VCaP (cell line): ENCODE measurements around the gene KLHDC4.
"Not testable (repeated sequence)": the region's sequence is repeated elsewhere in the genome, so short reads cannot be mapped to it uniquely, and the experiment has no call there.

Experiments used
- H3K27ac ChIP-seq: fragments of 450-650 bp; 2 replicates; pipeline ENCODE4 v1.5.1; 2017
- TF ChIP-seq, protein P1 (sequence below): fragments of 450-650 bp; conservative IDR thresholded peaks from 2 replicates; pipeline ENCODE4 v1.5.1; 2017; ENCODE audit warnings: mild to moderate bottlenecking, moderate library complexity

The KLHDC4 gene

DNA sequence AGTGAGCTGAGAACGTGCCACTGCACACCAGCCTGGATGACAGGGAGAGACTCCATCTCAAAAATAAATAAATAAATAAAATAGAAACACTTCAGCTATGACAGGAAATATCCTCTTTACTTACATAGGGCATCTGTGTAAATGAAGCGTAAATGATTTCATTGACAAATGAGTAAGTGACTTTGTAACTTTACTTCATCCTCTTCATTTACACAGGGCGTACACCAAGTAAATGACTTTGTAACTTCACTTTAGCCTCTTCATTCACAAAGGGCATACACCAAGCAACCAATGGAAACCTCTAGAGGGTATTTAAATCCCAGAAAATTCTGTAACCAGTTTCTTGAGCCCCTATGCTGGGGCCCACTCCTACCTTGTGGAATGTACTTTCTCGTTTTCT lies 16.2 kb upstream of the KLHDC4 start:
- H3K27ac ChIP-seq, result no peak overlapping the region
- TF ChIP-seq, protein P1, sequence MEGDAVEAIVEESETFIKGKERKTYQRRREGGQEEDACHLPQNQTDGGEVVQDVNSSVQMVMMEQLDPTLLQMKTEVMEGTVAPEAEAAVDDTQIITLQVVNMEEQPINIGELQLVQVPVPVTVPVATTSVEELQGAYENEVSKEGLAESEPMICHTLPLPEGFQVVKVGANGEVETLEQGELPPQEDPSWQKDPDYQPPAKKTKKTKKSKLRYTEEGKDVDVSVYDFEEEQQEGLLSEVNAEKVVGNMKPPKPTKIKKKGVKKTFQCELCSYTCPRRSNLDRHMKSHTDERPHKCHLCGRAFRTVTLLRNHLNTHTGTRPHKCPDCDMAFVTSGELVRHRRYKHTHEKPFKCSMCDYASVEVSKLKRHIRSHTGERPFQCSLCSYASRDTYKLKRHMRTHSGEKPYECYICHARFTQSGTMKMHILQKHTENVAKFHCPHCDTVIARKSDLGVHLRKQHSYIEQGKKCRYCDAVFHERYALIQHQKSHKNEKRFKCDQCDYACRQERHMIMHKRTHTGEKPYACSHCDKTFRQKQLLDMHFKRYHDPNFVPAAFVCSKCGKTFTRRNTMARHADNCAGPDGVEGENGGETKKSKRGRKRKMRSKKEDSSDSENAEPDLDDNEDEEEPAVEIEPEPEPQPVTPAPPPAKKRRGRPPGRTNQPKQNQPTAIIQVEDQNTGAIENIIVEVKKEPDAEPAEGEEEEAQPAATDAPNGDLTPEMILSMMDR, result no peak

DNA sequence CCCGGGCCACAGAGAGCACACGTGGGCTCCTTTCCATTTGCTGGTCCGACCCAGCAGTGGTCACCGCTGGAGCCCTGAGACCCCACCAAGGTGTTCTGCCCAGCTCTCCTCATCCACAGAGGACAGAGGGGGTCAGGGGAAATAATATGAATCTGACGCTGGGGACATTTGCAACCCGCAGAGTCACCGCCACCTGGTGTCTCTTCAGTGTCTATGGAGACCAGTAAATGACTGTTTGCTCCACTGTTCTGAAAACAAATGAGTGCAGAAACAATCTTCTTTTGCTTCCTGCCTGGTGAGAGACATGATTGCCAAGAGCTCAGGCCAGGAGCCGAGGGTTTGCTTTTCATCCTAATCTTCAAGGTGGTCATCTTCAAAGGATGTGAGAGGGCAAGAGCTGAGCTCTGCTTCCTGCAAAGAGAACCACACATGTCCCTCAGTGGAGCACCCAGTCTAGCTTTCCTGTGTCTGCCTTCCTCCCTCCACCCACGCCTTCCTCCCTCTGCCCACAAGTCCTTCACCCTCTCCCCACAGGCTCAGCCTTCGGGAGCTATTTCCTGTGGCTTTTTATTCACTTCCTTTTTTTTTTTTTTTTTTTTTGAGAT lies 14.7 kb upstream of the KLHDC4 start:
- H3K27ac ChIP-seq, result no peak overlapping the region

DNA sequence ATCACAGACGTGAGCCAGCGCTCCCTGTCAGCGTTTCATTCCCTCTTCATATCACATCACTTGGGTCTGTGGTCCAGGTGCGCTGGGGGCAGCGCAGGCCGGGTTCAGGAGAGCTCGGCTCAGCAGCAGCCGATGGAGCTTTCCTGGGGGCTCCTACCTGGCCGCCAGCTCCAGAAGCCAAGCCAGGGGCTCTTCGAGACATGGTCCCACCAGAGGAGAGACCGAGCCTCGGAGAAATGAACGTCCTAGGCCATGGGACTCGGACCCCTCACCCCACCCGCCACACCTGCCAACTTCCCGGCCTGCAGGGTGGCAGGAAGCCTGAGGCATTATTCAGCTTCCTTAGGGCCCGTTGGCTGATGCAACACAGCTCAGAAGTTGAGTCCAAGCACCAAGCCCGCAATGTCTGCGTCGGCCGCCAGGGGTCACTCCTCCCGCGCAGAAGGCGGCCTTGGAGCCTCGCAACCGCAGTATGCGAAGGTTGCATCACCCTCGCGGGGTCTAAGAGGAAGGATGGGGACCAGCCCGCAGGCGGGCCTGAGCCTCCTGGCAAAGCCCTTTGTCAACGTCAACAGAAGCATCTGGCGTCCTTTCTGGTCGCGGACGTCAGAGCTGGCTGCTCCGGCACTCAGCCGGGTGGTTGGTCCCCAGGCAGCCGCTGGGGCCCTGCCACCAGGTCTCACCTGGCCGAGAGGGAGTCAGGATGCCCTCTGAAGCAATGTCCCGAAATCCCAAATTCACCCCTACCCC lies 13.2 kb upstream of the KLHDC4 start:
- TF ChIP-seq, protein P1, result peak; percentile 69
- H3K27ac ChIP-seq, result no peak overlapping the region

More for the DNA sequence above, 14.7 kb upstream of the KLHDC4 start:
- TF ChIP-seq, protein P1, result no peak

DNA sequence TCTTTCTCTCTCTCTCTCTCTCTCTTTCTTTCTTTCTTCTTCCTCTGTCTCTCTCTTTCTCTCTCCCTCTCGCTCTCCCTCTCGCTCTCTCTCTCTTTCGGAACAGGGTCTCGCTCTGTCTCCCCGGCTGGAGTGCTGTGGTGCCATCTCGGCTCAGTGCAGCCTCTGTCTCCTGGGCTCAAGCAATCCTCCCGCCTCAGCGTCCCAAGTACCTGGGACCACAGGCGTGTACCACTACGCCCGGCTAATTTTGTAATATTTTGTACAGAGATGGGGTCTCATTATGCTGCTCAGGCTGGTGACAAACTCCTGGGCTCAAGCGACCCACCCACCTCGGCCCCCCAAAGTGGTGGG lies 12.7 kb upstream of the KLHDC4 start:
- H3K27ac ChIP-seq, result no peak overlapping the region
- TF ChIP-seq, protein P1, result no peak

DNA sequence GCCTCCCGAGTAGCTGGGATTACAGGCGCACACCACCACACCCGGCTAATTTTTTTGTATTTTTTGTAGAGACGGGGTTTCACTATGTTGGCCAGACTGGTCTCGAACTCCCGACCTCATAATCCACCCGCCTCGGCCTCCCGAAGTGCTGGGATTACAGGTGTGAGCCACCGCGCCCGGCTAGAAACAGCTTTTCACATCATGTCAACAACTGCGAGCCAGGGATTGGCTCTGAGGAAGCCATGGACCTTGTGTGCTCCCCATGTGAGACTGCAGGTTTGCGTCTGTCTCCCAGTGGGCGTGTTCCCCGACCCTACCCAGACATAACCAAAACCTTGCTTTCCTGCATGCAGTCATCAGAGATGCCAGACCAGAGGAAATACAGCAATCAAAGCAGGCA lies 8.1 kb upstream of the KLHDC4 start:
- H3K27ac ChIP-seq, result not testable (repeated sequence)

DNA sequence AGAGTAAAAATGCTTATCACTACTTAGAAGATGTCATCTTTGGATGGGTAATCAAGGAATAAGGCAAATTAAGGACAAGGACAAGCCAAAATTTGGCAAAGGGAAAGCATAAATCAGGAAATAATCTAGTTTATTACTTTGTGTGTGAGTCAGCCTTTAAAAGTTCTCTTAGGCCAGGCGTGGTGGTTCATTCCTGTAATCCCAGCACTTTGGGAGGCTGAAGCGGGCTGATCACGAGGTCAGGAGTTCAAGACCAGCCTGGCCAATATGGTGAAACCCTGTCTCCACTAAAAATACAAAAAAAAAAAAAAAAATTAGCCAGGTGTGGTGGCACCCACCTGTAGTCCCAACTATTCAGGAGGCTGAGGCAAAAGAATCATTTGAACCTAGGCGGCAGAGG lies 1.7 kb upstream of the KLHDC4 start:
- not testable (repeated sequence) for H3K27ac ChIP-seq

DNA sequence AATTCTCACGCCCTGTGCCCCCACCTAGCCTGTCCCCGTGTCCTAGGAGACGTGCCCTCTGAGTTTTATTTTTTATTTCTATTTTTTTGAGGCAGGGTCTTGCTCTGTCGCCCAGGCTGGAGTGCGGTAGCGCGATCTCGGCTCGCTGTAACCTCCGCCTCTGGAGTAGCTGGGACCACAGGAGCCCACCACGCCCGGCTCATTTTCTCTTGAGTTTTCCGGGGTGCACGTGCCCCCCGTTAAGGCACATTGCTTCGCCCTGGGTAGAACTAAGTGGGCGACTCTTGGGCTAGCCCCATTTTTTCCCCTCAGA lies 655 bp upstream of the KLHDC4 start:
- TF ChIP-seq, protein P1, result no peak
- peak overlapping the region; percentile 56; the same call in 1 of the 2 replicates for H3K27ac ChIP-seq

DNA sequence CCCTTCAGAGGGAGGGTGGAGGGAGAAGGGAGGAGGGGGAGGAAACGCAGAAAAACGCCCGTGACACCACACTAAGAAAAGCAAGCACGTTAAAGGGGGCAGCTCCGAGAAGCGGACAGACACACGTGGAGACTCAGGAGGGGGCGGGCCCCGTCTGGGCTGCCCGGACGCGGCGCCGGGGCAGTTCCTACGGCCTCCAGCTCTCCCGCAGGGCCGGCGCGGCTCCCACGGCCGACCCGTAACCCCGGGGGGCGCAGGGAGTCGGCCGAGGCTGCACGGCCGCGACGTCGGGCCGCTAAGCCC lies 362 bp downstream of the KLHDC4 start:
- peak overlapping the region; percentile 56 for H3K27ac ChIP-seq

More for the DNA sequence above, 362 bp downstream of the KLHDC4 start:
- TF ChIP-seq, protein P1, result no peak
